CD4-positive, CD25-positive, alpha-beta regulatory T cell (primary cell): ENCODE measurements around the gene ESPN. TPM values are rescaled to one million over a fixed set of nuclear protein-coding genes. Genes with fewer than 3 reads are reported as not detected.
"Not testable (repeated sequence)": the region's sequence is repeated elsewhere in the genome, so short reads cannot be mapped to it uniquely, and the experiment has no call there.

Source experiments
- ATAC-seq, 2 donors: fragments of 150-1000 bp; cut with Tn5 transposase; one replicate each; pipeline ENCODE4 v1.10.0; 2021; ENCODE audit warnings: low read depth in 2 of 2, moderate number of reproducible peaks in 2 of 2, moderate library complexity in 1 of 2
- DNase-seq, 3 donors: peaks; one replicate each; pipeline versions ENCODE4 v3.0.0 to v3.0.0-alpha.2; 2012 to 2022; ENCODE audit warnings: mixed read lengths in 1 of 3
- H3K27ac ChIP-seq: one replicate; pipeline ENCODE4 v1.7.0; 2013; ENCODE audit warnings: mild to moderate bottlenecking, low read length; ENCODE audit not compliant: insufficient read depth, poor library complexity, severe bottlenecking
- H3K27me3 ChIP-seq: one replicate; pipeline ENCODE4 v1.7.0; 2013; ENCODE audit warnings: low read length; ENCODE audit not compliant: control insufficient read depth, insufficient read depth
- H3K36me3 ChIP-seq: one replicate; pipeline ENCODE4 v1.7.0; 2013; ENCODE audit warnings: mild to moderate bottlenecking, low read length, moderate library complexity; ENCODE audit not compliant: control insufficient read depth, insufficient read depth
- H3K4me1 ChIP-seq: 2 replicates; pipeline ENCODE4 v1.7.0; 2013; ENCODE audit warnings: mild to moderate bottlenecking, low read length; ENCODE audit not compliant: insufficient read depth, control insufficient read depth, poor library complexity, severe bottlenecking
- H3K4me3 ChIP-seq: one replicate; pipeline ENCODE4 v1.7.0; 2013; ENCODE audit warnings: low read depth, mild to moderate bottlenecking, low read length, moderate library complexity
- H3K9me3 ChIP-seq, 2 experiments: 1 replicate in 1 of 2; 2 replicates in 1 of 2; pipeline ENCODE4 v1.7.0; 2013; ENCODE audit warnings: low read length in 2 of 2, mild to moderate bottlenecking in 1 of 2, moderate library complexity in 1 of 2; ENCODE audit not compliant: control insufficient read depth in 2 of 2
- H3K27ac Mint-ChIP-seq, 3 donors: one replicate each; pipeline ENCODE4 v1.8.0; 2020 to 2022; ENCODE audit warnings: mild to moderate bottlenecking in 3 of 3, mixed read lengths in 3 of 3, moderate library complexity in 2 of 3
- H3K27me3 Mint-ChIP-seq: one replicate; pipeline ENCODE4 v1.8.0; 2022; ENCODE audit warnings: mild to moderate bottlenecking, mixed read lengths
- H3K36me3 Mint-ChIP-seq: one replicate; pipeline ENCODE4 v1.8.0; 2020; ENCODE audit warnings: mixed read lengths
- H3K4me1 Mint-ChIP-seq, 4 donors: one replicate each; pipeline ENCODE4 v1.8.0; 2020 to 2022; ENCODE audit warnings: mixed read lengths in 4 of 4, mild to moderate bottlenecking in 1 of 4
- H3K4me3 Mint-ChIP-seq, 4 donors: one replicate each; pipeline ENCODE4 v1.8.0; 2020 to 2022; ENCODE audit warnings: mild to moderate bottlenecking in 4 of 4, mixed read lengths in 4 of 4, moderate library complexity in 3 of 4
- H3K9me3 Mint-ChIP-seq, 7 donors: one replicate each; pipeline ENCODE4 v1.8.0; 2020 to 2022; ENCODE audit warnings: mixed read lengths in 7 of 7, mild to moderate bottlenecking in 3 of 7, moderate library complexity in 2 of 7
- polyA plus RNA-seq, 4 donors: library from polyadenylated mRNA; unstranded; fragments of 300-500 nt; fragmentation: Illumina TruSeq; gene quantifications; one replicate each; pipeline ENCODE4 v1.2.3, GENCODE V29; 2021
- total RNA-seq: library from RNA; stranded (reverse); gene quantifications from one replicate; pipeline ENCODE4 v1.2.3, GENCODE V29; 2022

The ESPN gene
- total and polyA plus RNA-seq, 5 donors from 2014 or later: 0.22 to 3.7 (median 0.23) TPM

DNA sequence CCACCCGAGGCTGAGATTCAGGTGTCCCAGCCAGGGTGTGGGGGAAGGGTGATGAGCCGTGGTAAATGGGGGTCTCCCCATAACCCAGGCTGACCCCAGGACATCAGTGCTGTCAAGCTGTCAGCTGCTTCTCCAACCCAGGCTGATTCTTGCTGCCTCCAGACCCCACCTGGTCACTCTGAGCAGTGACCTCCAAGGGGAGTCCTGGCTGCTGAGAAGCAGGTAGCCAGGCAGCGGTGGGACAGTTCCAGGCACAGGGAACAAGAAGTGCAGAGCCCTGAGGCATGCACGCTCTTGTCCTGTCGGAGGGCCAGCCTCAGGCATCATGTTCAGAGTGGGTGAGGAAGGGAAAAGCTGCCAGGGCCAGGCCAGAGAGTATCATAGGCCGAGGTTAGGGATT, 1.1 kb downstream of the ESPN start:
- H3K27me3 ChIP-seq: peaks cover 12% of the 10 kb centered on the region
- ATAC-seq (no peak), DNase-seq (no peak)
- Mint-ChIP-seq H3K9me3 (no peaks in the 10 kb centered on the region), H3K27me3 (peaks cover 61% of the 10 kb centered on the region), H3K36me3 (no peaks in the 10 kb centered on the region), H3K27ac (no peak overlapping the region), H3K4me3 (peak overlapping the region in 3 of 4 donors; percentile 21 to 68 (median 63)), H3K4me1 (peaks cover 0 to 14% (median 0%) of the 10 kb centered on the region in 4 donors)
- no peaks in the 10 kb centered on the region for H3K9me3 ChIP-seq
- no peaks in the 10 kb centered on the region for H3K36me3 ChIP-seq
- no peak overlapping the region for H3K4me3 ChIP-seq
- no peak overlapping the region for H3K27ac ChIP-seq
- H3K4me1 ChIP-seq: peaks cover 24% of the 10 kb centered on the region

DNA sequence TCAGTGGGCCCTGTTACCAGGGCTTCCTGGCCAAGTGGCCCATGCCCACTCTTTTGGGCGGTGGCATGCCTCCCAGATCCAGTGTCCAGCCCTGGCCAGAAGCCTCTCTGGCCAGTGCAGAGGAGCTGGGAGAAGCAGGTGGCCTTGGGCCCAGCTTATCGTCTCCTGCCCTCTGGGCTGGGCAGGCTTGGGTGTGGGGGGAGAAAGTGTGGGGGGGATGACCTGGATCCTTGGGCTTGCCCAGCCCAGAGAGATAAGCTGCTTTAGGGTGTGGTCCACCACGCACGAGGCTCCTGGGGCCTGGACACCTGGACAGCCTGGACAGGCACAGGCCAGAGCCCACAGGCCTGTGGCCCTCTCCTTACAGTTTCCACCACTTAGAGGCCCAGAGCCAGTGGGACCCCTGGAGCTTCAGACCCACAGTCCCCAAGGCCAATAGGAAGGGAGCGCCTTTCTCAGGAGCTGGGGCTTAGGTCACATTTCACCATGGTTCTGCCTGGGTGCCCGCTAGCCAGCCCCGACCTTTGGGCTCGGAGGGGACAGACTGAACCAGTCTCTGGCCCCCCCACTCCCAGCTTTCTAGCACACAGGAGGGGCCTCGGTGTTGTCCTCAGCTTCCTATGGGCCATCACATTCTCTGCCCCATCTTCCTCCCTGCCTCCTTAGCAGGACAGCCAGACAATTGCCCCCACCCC, 1.8 kb downstream of the ESPN start:
- peak overlapping the region in 1 of 4 donors; percentile 63 for H3K4me3 Mint-ChIP-seq
- DNase-seq: no peak
- H3K36me3 ChIP-seq: no peaks in the 10 kb centered on the region
- no peaks in the 10 kb centered on the region for H3K36me3 Mint-ChIP-seq
- peaks cover 0 to 11% (median 0%) of the 10 kb centered on the region in 4 donors for H3K4me1 Mint-ChIP-seq
- H3K27ac ChIP-seq: no peak overlapping the region
- no peak overlapping the region for H3K27ac Mint-ChIP-seq
- H3K27me3 Mint-ChIP-seq: peaks cover 56% of the 10 kb centered on the region
- peaks cover 21% of the 10 kb centered on the region for H3K4me1 ChIP-seq
- no peak for ATAC-seq
- H3K9me3 ChIP-seq: no peaks in the 10 kb centered on the region
- H3K27me3 ChIP-seq: peaks cover 7% of the 10 kb centered on the region
- H3K9me3 Mint-ChIP-seq: no peaks in the 10 kb centered on the region
- H3K4me3 ChIP-seq: no peak overlapping the region

DNA sequence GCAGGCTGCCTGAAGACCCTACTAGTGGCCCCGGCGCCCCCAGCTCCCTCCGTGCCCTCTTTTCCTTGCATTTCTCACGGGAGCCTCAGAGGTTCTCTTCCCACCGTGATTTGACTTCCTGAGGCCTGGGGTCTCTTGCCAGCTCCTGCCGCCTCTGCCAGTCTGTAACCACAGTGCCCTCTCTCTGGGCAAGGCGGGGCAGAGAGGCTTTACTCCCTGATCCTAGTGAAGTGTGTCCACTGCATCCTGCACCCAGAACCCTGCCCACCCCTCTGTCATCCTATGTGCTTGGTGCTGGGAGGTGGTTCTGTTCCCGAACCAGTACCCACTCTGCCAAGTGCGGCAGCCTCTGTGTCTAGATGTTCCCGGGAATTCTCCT, 2.4 kb downstream of the ESPN start:
- Mint-ChIP-seq H3K27me3 (peaks cover 55% of the 10 kb centered on the region), H3K27ac (no peak overlapping the region), H3K4me3 (no peak overlapping the region), H3K9me3 (peaks cover 0 to 1% (median 0%) of the 10 kb centered on the region in 7 donors), H3K36me3 (no peaks in the 10 kb centered on the region), H3K4me1 (peaks cover 0 to 11% (median 0%) of the 10 kb centered on the region in 4 donors)
- no peak overlapping the region for H3K27ac ChIP-seq
- H3K27me3 ChIP-seq: peaks cover 3% of the 10 kb centered on the region
- DNase-seq (no peak), ATAC-seq (no peak)
- no peaks in the 10 kb centered on the region for H3K9me3 ChIP-seq
- H3K36me3 ChIP-seq: no peaks in the 10 kb centered on the region
- no peak overlapping the region for H3K4me3 ChIP-seq
- peaks cover 21% of the 10 kb centered on the region for H3K4me1 ChIP-seq

DNA sequence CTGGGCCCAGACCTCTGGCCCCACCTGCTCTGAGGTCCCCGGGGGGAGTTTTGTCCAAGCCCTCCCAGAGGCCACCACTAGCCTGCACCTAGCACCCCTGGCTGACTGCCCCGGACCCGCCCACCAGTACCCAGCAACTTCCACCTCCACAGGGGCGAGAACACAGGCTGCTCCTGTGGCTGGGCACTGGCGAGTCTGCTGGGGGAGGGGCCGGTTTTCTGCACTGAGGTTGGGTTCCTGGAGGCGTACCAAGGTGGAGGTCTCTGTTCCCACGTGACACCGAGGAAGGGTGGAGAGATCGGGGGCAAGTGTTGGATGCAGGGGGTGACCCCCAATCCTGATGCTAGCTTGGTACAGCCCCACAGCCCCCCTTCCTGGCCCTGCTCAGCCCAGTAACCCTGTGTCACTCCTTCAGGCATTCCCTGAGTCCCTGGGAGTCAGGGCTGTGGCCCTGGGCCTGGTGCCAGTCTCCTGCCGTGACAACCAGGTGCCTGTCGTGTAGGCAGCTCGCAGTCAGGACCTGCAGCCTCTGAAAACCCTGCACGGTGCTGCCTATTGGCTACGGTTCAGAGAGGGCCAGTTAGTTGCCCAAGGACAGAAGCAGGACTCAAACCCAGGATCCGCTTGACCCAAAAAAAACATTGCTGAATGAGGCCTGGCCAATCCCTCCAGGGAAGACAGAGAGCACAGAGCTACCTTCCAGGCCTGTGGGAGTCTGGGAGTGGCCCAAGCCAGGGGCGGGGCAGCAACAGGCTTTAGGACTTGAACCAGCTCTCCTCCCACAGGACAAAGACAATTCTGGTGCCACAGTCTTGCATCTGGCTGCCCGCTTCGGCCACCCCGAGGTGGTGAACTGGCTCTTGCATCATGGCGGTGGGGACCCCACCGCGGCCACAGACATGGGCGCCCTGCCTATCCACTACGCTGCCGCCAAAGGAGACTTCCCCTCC, 3.1 kb downstream of the ESPN start:
- Histone ChIP-seq H3K4me3 (no peak overlapping the region), H3K27me3 (peaks cover 3% of the 10 kb centered on the region), H3K4me1 (peaks cover 21% of the 10 kb centered on the region), H3K36me3 (no peaks in the 10 kb centered on the region), H3K27ac (no peak overlapping the region), H3K9me3 (no peaks in the 10 kb centered on the region)
- ATAC-seq: no peak
- no peaks in the 10 kb centered on the region for H3K36me3 Mint-ChIP-seq
- no peak overlapping the region for H3K4me3 Mint-ChIP-seq
- no peak overlapping the region for H3K27ac Mint-ChIP-seq
- H3K27me3 Mint-ChIP-seq: peaks cover 47% of the 10 kb centered on the region
- H3K9me3 Mint-ChIP-seq: peaks cover 0 to 1% (median 0%) of the 10 kb centered on the region in 7 donors
- H3K4me1 Mint-ChIP-seq: peaks cover 0 to 11% (median 0%) of the 10 kb centered on the region in 4 donors
- no peak for DNase-seq

DNA sequence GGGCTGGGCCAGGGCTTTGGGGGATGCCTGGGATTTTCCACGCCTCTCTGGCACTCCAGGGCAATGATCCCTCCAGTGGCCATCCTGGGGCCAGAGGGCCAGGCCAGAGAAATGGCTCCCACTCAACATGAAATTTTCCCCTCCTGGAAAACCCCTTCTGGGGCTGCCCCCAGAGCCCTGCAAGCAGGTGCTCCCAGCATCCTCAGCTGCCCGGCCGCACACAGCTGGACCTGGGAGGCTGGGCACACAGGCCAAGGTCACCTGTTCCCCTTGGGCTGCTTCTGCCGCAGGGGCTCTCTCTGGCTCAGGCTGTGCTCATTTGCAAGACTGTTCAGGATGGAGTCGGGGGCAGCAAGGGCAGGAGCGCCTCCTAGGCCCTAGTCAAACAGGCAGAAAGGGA, 3.9 kb downstream of the ESPN start:
- not testable (repeated sequence) for H3K9me3 ChIP-seq, H3K4me3 Mint-ChIP-seq, H3K36me3 Mint-ChIP-seq, H3K4me3 ChIP-seq, DNase-seq, H3K27ac ChIP-seq, H3K9me3 Mint-ChIP-seq, H3K36me3 ChIP-seq, H3K27ac Mint-ChIP-seq, H3K27me3 ChIP-seq, ATAC-seq
- H3K4me1 ChIP-seq: peaks cover 20% of the 10 kb centered on the region
- Mint-ChIP-seq H3K4me1 (peaks cover 0 to 11% (median 0%) of the 10 kb centered on the region in 4 donors), H3K27me3 (peaks cover 40% of the 10 kb centered on the region)

DNA sequence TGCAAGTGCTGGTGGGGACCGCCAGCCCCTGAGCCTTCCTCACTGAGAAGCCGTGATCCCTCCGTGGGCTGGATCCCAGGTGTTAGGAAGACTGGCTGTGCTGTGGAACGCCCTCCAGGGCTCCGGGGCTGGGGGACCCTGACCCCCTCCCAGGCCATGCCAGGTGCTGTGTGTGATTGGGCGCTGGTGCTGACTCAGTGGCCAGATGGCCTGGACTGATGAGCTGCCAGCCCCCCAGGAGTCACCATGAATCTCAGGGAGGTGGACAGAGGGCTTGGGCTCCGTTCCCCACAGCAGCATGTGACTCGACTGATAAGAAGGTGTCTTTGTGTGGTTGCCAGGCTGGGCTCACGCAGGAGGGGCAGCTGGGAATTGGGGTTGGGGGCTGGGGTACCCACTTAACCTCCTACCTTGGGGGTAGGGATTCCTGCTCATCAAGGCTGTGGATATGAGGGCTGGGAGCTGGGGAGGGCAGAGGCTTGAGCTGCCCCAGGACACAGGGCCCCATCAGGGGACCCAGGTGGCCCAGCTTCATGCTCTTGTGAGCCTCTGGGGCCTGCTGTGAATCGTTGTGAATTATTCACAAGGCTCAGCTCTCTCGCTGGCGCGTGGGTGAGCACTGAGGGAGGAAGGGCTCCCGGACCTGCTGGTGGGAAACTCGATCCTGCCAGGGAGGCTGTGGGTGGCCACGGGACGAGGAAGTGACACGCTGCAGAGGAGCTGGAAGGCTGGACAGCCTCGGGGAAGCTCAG, 5.3 kb downstream of the ESPN start:
- DNase-seq, ATAC-seq, H3K36me3 Mint-ChIP-seq, H3K4me3 Mint-ChIP-seq, H3K4me1 ChIP-seq, H3K9me3 ChIP-seq, H3K27me3 ChIP-seq, H3K9me3 Mint-ChIP-seq, H3K4me3 ChIP-seq, H3K27ac ChIP-seq, H3K27ac Mint-ChIP-seq, H3K36me3 ChIP-seq, H3K4me1 Mint-ChIP-seq: not testable (repeated sequence)
- peaks cover 38% of the 10 kb centered on the region for H3K27me3 Mint-ChIP-seq

DNA sequence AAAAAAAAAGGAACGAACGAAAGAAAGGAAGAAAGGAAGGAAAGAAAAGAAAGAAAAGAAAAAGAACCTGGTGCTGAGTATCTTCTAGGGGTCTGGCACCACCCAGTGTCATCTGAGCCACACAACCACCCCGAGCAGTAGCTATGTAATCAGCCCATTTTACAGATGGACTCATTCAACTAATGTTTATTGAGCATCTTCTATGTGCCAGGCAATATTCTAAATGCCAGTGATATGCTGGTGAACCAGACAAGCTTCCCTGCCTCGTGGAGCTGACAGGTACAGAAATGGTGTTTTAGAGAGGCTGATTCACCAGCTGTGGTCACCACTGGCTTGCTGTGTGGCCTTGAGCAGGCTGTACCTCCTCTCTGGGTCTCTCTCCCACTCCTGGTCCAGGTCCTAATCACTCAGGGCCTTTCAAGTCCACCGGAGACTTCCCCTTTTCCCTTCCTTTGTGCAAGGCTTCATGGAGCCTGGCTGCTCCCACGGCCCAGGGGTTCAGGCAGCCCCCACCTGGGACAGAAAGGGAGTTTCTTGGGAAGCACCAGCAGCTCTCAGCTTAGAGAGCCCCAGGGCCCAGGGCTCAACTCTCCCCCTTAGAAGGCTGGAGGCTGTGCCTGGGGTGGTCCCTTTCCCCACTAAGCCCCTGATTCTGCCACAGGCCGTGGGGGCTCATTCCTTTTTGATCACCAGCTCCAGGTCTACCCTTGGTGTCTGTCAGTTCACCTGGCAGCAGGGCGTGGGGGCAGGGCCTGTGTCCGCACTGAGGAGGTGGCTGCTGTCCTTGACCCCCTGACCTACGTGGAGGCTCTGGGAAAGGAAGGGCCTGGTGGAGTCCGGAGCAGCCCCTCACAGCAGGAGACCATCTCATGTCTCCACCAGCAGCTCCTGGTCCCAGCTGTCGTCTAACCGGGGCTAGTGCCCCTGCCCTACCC, 7.3 kb downstream of the ESPN start:
- H3K27ac ChIP-seq, H3K36me3 Mint-ChIP-seq, H3K9me3 ChIP-seq, H3K4me3 Mint-ChIP-seq, H3K4me1 Mint-ChIP-seq, DNase-seq, H3K27me3 ChIP-seq, H3K4me1 ChIP-seq, ATAC-seq, H3K9me3 Mint-ChIP-seq, H3K27ac Mint-ChIP-seq, H3K36me3 ChIP-seq, H3K4me3 ChIP-seq: not testable (repeated sequence)
- H3K27me3 Mint-ChIP-seq: peaks cover 47% of the 10 kb centered on the region
